Measurements from ENCODE around the gene SLC25A20.

DNA sequence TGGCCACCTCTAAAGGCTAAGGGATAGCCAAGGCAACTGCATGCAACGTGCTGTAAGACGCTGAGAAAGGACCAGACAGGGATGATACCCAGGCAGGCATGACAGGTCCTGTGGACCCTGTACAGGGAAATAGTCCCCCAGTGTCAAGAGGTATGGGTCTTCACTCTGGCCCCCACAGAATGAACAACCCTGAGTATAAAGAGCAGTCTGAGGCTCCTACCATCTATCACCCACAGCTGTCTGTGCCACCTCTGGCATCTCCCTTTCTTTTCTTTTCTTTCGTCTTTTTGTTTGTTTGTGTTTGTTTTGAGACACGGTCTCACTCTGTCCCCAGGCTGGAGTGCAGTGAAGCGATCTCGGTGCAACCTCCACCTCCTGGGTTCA, 18.7 kb downstream of the SLC25A20 start:
- TF ChIP-seq POLR2A (IDR thresholded peaks at IDR 0.05; ENCODE audit: extremely low read depth, insufficient read length) = no peak
- TF ChIP-seq, protein P1, sequence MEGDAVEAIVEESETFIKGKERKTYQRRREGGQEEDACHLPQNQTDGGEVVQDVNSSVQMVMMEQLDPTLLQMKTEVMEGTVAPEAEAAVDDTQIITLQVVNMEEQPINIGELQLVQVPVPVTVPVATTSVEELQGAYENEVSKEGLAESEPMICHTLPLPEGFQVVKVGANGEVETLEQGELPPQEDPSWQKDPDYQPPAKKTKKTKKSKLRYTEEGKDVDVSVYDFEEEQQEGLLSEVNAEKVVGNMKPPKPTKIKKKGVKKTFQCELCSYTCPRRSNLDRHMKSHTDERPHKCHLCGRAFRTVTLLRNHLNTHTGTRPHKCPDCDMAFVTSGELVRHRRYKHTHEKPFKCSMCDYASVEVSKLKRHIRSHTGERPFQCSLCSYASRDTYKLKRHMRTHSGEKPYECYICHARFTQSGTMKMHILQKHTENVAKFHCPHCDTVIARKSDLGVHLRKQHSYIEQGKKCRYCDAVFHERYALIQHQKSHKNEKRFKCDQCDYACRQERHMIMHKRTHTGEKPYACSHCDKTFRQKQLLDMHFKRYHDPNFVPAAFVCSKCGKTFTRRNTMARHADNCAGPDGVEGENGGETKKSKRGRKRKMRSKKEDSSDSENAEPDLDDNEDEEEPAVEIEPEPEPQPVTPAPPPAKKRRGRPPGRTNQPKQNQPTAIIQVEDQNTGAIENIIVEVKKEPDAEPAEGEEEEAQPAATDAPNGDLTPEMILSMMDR (IDR thresholded peaks at IDR 0.05; ENCODE audit: low read depth, low read length) = no peak
